ENCODE data around the gene DGAT2L6.
"Not testable (repeated sequence)": the region's sequence is repeated elsewhere in the genome, so short reads cannot be mapped to it uniquely, and the experiment has no call there.

The DGAT2L6 gene

GRCh38 chrX:70196961-70197720 lies 19.9 kb downstream of the DGAT2L6 start:
- no peak for DNase-seq

GRCh38 chrX:70201732-70202131 lies 24.4 kb downstream of the DGAT2L6 start:
- no peak for DNase-seq

DNA sequence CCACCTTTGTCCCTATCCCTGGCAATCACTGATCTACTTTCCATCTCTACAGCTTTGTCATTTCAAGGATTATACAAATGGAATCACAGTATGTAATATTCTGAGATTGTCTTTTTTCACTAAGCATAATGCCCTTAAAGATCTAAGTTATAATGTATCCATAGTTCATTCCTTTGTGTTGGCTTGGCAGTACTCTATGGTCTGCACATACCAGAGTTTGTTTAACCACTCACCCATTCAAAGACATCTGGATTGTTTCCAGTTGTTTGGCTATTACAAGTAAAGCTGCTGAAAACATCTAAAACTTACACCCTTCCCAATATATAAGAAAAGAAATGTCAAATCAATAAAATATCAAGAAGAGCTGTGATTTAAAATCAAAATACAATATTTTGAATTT lies 31.2 kb downstream of the DGAT2L6 start:
- DNase-seq = no peak

- DNase-seq = not testable (repeated sequence)
These were observed 32.3 kb downstream of the DGAT2L6 start for GRCh38 chrX:70209570-70209969.

- no peak for DNase-seq
These were observed 42.9 kb downstream of the DGAT2L6 start for GRCh38 chrX:70219938-70220764.

DNA sequence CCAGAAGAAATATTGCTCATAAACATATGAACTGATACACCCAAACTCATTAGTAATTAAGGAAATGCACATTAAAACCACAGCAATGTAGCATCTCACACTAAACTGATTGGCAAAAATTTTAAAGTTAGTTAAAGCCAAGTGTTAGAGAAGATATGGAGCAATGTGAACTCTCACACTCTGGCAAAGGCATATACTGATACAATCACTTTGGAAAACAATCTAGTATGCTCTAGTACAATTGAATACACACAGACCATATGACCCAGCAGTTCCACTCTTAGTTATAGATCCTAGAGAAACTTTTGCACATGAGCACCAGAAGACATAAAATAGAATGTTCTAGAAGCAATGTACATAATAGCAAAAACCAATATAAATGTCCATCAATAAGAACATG lies 48.8 kb downstream of the DGAT2L6 start:
- DNase-seq = no peak

DNA sequence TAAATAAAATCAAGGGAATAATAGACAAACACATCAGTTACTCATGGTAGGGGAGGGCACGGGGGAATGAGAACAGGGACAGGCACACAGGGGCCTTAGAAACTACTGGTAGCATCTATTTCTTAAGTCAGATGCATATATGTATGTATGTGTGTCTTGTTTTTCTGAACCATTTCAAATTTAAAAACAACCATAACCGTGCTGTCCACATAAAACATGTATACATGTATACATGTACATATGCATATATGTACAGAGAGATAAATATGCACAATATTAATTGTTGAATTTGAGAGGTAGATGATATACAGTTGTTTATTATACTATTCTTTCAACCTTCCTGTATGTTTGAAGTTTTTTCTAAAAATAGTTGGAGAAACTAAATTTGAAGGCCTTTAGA lies 49.4 kb downstream of the DGAT2L6 start:
- DNase-seq = no peak

DNA sequence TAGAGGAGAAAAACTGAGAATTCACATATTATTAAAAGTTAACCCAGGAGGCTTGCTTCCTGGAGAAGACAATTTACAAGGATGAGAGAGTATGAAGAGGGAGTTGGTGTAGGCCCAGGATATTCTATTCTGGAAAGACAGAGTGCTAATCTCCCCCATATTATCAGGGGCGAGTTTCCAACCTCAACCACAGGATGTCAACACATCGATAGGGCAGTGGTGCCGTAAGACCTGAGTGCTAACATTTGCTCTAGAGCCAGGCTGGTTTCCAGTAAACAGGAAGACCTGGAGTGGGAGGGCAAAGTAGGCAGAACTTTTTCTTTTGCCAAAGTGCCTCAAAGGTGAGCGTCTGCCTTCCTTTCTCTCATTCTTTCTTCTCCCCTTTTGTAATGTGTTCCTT lies 54.4 kb downstream of the DGAT2L6 start:
- DNase-seq = no peak

GRCh38 chrX:70234355-70234754 lies 57.1 kb downstream of the DGAT2L6 start, which contains the start of gene AWAT1:
TSS of gene AWAT1 (plus strand) at chrX:70234655. CDS start at chrX:70234696, 41 bp downstream.
- DNase-seq = no peak

- no peak for DNase-seq
These were observed 63.5 kb downstream of the DGAT2L6 start for GRCh38 chrX:70240751-70241150.

DNA sequence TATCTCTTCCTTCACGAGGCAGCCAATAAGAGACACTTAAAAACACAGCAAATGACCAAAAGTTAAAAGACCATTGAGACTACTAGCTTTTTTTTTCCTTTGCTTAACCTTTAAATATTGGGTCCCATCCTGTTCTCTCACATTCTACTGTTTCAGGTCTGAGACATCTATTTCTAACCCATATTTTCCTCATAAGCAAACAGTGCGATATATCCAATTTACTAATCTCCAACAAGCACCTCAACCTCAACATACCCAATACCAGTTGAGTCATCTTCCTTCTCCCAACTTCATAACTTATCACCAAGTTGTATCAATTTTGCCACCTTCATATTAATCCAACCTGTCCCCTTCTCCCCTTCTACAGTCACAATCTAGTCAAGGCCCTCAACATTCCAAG lies 64.2 kb downstream of the DGAT2L6 start:
- DNase-seq = no peak

GRCh38 chrX:70243601-70244000 lies 66.3 kb downstream of the DGAT2L6 start:
- not testable (repeated sequence) for DNase-seq

GRCh38 chrX:70244881-70245280 lies 67.6 kb downstream of the DGAT2L6 start:
- DNase-seq = no peak

DNA sequence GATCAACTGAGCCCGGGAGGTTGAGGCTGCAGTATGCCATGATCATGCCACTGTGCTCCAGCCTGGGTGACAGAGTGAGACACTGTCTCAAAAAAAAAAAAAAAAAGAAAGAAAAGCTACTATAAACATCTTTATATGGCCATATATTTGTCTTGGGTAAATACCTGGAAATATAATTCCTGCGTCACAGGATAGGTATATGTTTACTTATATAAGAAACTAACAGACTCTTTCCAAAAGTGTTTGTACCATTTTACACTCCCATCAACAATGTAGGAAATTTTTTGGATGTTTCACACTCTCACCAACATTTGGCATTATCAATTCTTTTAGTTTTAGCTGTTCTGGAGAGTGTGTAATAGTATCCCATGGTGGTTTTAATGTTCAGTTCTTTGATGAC lies 70.0 kb downstream of the DGAT2L6 start:
- no peak for DNase-seq

DNA sequence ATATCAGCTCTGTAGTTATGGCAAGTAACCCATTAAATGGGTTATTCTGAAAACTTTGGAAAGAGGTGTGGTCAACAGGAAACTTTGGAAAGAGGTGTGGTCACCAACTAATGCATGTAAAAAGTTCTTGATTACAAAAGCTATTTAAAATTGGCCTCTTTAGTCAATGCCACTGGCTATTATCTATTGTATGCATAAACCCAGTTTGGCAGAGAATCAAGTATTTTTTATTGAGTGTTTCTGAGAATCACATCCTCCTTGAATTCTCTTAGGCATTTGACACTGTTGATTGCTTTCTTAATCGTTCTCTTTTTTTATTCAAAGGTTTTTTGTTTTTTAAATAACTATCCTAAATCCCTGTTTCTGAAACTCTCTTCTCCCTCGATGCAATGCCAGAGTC lies 75.2 kb downstream of the DGAT2L6 start:
- no peak for DNase-seq

- no peak for DNase-seq
These were observed 76.2 kb downstream of the DGAT2L6 start for GRCh38 chrX:70253377-70254062.

GRCh38 chrX:70254063-70254400 lies 76.7 kb downstream of the DGAT2L6 start:
- DNase-seq = no peak

GRCh38 chrX:70254909-70255308 lies 77.6 kb downstream of the DGAT2L6 start:
- DNase-seq = no peak
